ENCODE measurements around the gene FMN2.

- TF ChIP-seq CTCF (conservative IDR thresholded peaks at IDR 0.05) (no peak), EZH2 (IDR thresholded peaks at IDR 0.05; ENCODE audit: low read depth) (no peak)
Measured at GRCh38 chr1:240385985-240386978, 294.6 kb downstream of the FMN2 start.
